ENCODE data around the gene ALOX15. TPM values are rescaled to one million over a fixed set of nuclear protein-coding genes. Genes with fewer than 3 reads are reported as not detected.
"Not testable (repeated sequence)": the region's sequence is repeated elsewhere in the genome, so short reads cannot be mapped to it uniquely, and the experiment has no call there.

Gene ALOX15
- polyA plus RNA-seq, 1 donor from 2014 or later = 0.12 TPM

GRCh38 chr17:4596636-4597380 is 44.7 kb downstream of the ALOX15 start:
- H3K27me3 ChIP-seq (ENCODE audit: insufficient read depth, low read depth, low read length) = no peaks in the 10 kb centered on the region
- H3K9ac ChIP-seq (ENCODE audit: low read length) = no peak overlapping the region

GRCh38 chr17:4595685-4596342 is 45.7 kb downstream of the ALOX15 start:
- not testable (repeated sequence) for H3F3A ChIP-seq (ENCODE audit: insufficient read depth, low read length, poor library complexity, severe bottlenecking)

More at GRCh38 chr17:4596636-4597380, 44.7 kb downstream of the ALOX15 start:
- no peaks in the 10 kb centered on the region for H3K79me2 ChIP-seq (replicated peaks; ENCODE audit: insufficient read depth, low read length)
- TF ChIP-seq POLR2AphosphoS5 (IDR thresholded peaks at IDR 0.05) (no peak), EP300 (conservative IDR thresholded peaks at IDR 0.05; ENCODE audit: poor library complexity, severe bottlenecking) (no peak), EZH2 (IDR thresholded peaks at IDR 0.05; ENCODE audit: borderline replicate concordance, insufficient read depth, low read length, poor library complexity, severe bottlenecking) (no peak), RAD21 (conservative IDR thresholded peaks at IDR 0.05) (no peak), SMC3 (conservative IDR thresholded peaks at IDR 0.05; ENCODE audit: poor library complexity) (no peak)
- no peak overlapping the region for H3K4me2 ChIP-seq (ENCODE audit: low read length)
- H2AFZ ChIP-seq (ENCODE audit: low read depth, low read length) = no peak overlapping the region
- no peaks in the 10 kb centered on the region for H3K36me3 ChIP-seq (ENCODE audit: insufficient read depth, low read length)
- no peak overlapping the region for H3K27ac ChIP-seq (ENCODE audit: low read length)
- no peaks in the 10 kb centered on the region for H4K20me1 ChIP-seq (ENCODE audit: insufficient read depth)
- H3F3A ChIP-seq (ENCODE audit: insufficient read depth, low read length, poor library complexity, severe bottlenecking) = no peaks in the 10 kb centered on the region
- H3K4me3 ChIP-seq (ENCODE audit: low read length) = no peak overlapping the region
- no peaks in the 10 kb centered on the region for H3K9me2 ChIP-seq (ENCODE audit: insufficient read depth, low read length)
- H3K9me3 ChIP-seq (ENCODE audit: low read length) = no peaks in the 10 kb centered on the region

GRCh38 chr17:4594931-4595684 is 46.4 kb downstream of the ALOX15 start:
- Histone ChIP-seq H3K27ac (ENCODE audit: low read length) (no peak overlapping the region), H3K4me3 (ENCODE audit: low read length) (no peak overlapping the region), H3K27me3 (ENCODE audit: insufficient read depth, low read depth, low read length) (no peaks in the 10 kb centered on the region), H4K20me1 (ENCODE audit: insufficient read depth) (no peaks in the 10 kb centered on the region), H3K9me3 (ENCODE audit: low read length) (no peaks in the 10 kb centered on the region), H3K79me2 (replicated peaks; ENCODE audit: insufficient read depth, low read length) (no peaks in the 10 kb centered on the region), H3K9ac (ENCODE audit: low read length) (no peak overlapping the region), H3K9me2 (ENCODE audit: insufficient read depth, low read length) (no peaks in the 10 kb centered on the region), H3F3A (ENCODE audit: insufficient read depth, low read length, poor library complexity, severe bottlenecking) (no peaks in the 10 kb centered on the region), H2AFZ (ENCODE audit: low read depth, low read length) (no peak overlapping the region), H3K36me3 (ENCODE audit: insufficient read depth, low read length) (no peaks in the 10 kb centered on the region), H3K4me2 (ENCODE audit: low read length) (no peak overlapping the region)
- TF ChIP-seq TAF1 (IDR thresholded peaks at IDR 0.05; ENCODE audit: low read depth) (no peak), EZH2 (IDR thresholded peaks at IDR 0.05; ENCODE audit: borderline replicate concordance, insufficient read depth, low read length, poor library complexity, severe bottlenecking) (no peak), POLR2AphosphoS5 (IDR thresholded peaks at IDR 0.05) (no peak), CTCF (IDR thresholded peaks at IDR 0.05; ENCODE audit: poor library complexity, severe bottlenecking) (no peak), RAD21 (conservative IDR thresholded peaks at IDR 0.05) (no peak)

More at GRCh38 chr17:4595685-4596342, 45.7 kb downstream of the ALOX15 start:
- not testable (repeated sequence) for H3K27ac ChIP-seq (ENCODE audit: low read length); H3K79me2 ChIP-seq (replicated peaks; ENCODE audit: insufficient read depth, low read length); H2AFZ ChIP-seq (ENCODE audit: low read depth, low read length); H3K4me3 ChIP-seq (ENCODE audit: low read length); H3K4me2 ChIP-seq (ENCODE audit: low read length); H3K36me3 ChIP-seq (ENCODE audit: insufficient read depth, low read length); H3K27me3 ChIP-seq (ENCODE audit: insufficient read depth, low read depth, low read length); H3K9me2 ChIP-seq (ENCODE audit: insufficient read depth, low read length); H4K20me1 ChIP-seq (ENCODE audit: insufficient read depth); H3K9me3 ChIP-seq (ENCODE audit: low read length); H3K9ac ChIP-seq (ENCODE audit: low read length)

Data from neural cell (in vitro differentiated cells).